GM21723 (cell line): ENCODE measurements around the gene CACNA1H.

Experiments used
- ATAC-seq: cut with Tn5 transposase; IDR thresholded peaks from one replicate; pipeline ENCODE4 v1.9.1; 2021; ENCODE audit warnings: mild to moderate bottlenecking, moderate library complexity; ENCODE audit not compliant: unreplicated experiment

Gene CACNA1H

DNA sequence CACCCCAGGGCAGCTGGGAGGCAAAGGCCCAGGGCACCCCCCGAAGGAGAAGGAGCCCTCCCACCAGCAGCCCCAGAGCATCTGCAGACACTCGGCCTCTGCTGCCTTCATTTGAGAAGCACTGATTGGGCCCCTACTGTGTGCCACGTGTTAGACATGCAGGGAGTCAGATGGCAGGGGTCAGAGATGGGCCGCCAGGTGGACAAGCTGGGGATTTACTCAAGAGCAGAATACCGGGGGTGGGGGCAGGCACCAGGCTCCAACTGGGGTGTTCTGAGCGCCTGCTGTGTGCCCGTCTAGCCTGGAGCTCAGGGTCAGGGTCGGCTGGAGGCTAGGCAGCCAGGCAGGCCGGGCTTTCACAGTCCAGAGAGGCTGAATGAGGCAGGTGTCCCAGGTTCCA lies 53.4 kb downstream of the CACNA1H start:
- no peak for ATAC-seq

DNA sequence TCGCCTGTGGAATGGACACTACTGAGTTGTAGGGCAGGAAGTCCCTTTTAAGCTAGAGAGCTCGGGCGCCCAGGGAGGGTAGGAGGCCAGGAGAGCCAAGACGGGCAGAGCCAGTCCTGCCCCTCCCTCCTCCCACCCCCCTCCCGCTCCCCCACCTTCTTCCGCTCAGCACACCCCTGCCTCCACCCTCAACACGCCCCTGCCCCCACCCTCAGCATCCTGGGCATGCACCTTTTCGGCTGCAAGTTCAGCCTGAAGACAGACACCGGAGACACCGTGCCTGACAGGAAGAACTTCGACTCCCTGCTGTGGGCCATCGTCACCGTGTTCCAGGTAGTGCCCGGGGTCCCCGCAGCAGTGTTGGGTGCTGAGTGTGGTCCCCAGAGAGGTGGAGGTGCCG lies 53.9 kb downstream of the CACNA1H start:
- ATAC-seq: no peak

DNA sequence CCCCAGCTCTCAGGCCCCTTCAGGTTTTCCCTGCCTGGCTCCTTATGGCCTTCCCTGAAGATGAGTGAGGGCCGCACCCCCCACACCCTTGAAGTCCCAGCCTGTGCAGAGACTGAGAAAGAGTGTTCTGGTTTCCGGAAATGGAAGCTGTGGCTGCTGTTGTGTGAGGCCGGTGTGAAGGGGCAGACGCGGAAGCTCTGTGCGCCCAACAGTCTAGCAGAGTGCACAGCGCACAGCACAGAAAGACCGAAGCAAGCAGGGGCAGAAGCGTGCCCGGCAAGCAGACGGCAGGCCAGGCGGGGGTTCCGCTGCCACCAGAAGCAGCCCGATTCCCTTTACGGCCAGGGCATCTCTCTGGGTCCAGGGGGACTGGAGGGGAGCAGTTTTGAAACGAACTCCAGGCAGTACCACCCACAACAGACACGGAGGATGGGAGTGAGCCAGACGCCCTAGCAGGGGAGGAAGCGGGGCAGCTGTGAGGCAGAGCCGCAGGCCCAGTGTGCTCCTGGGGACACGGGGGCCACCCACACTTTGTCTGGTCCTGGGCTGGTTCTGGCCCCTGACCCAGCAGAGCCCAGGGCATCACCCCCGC lies 55.4 kb downstream of the CACNA1H start:
- no peak for ATAC-seq

DNA sequence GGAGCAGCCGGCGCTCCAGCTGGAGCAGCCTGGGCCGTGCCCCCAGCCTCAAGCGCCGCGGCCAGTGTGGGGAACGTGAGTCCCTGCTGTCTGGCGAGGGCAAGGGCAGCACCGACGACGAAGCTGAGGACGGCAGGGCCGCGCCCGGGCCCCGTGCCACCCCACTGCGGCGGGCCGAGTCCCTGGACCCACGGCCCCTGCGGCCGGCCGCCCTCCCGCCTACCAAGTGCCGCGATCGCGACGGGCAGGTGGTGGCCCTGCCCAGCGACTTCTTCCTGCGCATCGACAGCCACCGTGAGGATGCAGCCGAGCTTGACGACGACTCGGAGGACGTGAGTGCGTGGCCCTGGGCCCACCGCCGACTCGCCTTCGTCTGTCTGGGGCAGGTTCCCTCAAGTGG lies 56.2 kb downstream of the CACNA1H start:
- no peak for ATAC-seq

DNA sequence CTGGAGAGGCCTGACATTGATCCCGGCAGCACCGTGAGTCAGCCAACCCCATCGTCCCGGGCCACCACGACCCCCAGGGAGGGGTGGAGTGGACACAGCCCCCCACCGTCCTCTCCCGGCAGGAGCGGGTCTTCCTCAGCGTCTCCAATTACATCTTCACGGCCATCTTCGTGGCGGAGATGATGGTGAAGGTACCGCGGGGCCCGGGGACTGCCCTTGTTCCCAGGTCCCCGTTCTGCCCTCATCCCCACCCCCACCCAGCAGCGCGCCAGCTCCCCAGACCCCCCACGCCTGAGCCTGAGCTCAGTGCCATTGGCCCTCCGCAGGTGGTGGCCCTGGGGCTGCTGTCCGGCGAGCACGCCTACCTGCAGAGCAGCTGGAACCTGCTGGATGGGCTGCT lies 57.6 kb downstream of the CACNA1H start:
- ATAC-seq: no peak

DNA sequence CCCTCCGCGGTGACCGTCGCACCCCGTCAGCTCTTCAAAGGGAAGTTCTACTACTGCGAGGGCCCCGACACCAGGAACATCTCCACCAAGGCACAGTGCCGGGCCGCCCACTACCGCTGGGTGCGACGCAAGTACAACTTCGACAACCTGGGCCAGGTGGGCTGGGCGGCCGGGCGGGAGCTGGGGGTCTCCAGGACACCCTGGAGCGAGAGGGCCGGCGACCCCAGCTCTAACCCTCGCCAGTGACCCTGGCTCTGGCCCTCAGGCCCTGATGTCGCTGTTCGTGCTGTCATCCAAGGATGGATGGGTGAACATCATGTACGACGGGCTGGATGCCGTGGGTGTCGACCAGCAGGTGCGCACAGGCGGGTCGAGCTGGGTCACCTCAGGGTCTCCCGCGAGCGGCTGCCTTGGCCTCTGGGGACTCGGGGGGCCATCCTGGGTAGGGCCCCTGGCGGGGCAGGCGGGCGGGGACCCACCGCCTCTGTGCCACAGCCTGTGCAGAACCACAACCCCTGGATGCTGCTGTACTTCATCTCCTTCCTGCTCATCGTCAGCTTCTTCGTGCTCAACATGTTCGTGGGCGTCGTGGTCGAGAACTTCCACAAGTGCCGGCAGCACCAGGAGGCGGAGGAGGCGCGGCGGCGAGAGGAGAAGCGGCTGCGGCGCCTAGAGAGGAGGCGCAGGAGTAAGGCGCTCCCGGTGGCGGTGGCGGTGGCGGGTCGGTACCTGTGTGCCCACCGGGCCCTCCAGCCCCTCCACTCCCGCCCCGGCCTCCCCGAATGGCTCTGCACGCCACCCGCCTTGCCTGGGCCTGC lies 58.8 kb downstream of the CACNA1H start:
- no peak for ATAC-seq

DNA sequence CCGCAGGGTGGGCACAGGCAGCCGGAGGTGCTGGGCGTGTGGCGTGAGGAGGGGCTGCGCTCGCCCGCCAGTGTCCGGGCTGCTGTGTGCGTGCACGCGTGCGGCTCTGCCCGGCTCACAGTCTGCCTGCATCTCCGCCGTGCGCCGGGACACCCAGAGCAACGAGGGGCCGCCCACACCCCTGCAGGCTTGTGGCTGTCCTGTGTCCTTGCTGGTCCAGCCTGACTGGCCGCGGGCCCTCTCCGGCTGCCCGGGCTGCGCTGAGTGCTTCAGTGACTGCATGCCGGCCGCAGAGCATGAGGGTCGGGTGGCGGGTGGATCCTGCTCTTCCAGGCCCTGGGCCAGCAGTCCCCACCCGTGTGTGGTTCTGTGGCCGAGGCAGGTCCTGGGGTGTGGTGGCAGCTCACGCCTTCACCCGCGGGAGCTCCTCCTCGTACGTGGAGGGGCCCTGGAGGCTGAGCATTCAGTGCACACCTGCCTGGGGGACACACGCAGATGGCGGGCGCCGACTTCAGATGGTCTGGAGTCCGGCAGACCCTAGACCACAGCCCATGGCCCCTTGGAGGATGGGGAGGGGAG lies 59.8 kb downstream of the CACNA1H start:
- ATAC-seq: no peak

DNA sequence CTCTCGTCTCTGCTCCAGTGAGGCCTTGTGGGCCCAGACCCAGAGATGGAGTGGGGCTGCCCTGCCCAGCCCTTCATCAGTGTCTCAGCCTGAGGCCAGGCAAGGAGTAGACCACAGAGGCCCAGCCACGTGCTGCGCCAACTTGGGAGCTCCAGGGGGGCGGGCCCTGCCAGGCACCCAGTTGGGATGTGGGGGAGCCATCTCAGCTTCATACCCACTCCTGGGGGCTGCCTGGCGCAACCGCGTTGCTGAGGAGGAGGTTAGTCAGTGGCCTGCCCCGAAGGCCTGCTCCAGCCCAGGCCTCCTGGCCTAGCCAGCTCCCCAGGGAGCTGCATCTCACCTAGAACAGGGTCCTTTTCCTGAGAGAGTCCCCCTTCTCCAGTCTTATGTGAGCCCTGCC lies 60.3 kb downstream of the CACNA1H start:
- no peak for ATAC-seq

DNA sequence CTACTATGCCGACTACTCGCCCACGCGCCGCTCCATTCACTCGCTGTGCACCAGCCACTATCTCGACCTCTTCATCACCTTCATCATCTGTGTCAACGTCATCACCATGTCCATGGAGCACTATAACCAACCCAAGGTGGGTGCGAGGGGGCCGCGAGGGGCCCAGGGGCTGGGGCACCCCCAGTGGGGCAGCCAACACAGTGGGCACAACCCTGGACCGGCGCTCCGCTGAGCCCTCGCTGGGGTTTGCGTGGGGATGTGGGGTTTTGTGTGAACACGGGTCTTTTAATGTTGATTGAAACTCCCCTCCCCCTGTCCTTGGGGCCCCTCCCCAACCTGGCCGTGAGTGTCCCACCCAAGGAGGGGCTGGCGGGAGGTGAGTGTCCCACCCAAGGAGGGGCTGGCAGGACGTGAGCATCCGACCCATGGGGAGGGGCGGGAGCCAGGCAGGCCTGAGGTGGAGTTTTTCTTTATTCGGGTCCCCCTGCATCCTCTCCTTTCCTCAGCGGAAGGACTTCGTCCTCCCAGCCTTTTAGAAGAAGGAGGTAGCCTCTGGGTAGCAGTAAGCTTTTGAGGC lies 61.0 kb downstream of the CACNA1H start:
- no peak for ATAC-seq

DNA sequence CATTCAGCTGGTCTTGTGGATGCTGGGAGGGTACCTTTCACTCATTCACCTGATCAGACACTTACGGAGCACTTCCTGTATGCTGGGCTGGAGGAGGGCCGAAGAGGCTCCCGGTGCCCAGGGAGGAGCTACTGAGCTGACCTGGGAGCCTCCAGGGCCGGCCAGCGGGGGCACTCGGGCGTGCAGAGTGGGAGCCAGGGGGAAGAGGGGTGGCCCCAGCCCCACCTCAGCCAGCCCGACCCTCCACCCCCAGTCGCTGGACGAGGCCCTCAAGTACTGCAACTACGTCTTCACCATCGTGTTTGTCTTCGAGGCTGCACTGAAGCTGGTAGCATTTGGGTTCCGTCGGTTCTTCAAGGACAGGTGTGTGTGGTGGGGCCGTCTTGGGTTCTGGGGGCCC lies 61.8 kb downstream of the CACNA1H start:
- ATAC-seq: no peak

DNA sequence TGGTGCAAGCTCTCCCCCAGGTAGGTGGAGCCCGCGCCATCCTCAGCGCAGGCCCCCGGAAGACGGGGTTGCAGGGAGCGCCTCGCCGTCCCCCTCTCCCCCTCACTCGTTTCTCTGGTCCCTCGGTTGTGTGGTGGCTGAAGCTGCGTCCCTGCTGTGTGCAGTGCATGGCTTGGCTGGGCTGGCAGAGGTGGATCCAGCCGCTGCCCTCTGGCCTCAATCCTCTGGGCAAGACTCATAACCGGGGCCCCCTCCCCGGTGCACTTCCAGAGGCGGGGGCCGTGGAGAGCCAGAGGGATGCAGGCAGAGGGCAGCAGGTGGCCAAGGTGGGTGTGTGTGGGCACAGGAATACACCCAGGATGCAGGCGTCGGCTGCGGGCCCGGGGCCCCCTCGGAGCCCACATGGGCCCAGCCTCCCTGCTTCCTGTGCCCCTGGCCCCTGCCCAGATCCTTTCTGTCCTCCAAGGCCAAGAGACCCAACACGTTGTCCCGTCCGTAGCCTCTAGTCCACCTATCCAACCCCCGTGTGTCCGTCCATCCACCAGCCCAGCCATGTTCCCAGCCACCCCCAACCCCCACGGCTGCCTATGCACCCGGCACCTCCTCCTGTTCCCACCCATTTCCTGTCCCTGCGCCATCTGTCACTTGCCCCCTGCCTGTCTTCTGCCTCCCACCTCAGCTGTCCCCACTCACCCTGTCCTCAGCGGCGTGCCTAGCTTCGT lies 62.8 kb downstream of the CACNA1H start:
- ATAC-seq: no peak

DNA sequence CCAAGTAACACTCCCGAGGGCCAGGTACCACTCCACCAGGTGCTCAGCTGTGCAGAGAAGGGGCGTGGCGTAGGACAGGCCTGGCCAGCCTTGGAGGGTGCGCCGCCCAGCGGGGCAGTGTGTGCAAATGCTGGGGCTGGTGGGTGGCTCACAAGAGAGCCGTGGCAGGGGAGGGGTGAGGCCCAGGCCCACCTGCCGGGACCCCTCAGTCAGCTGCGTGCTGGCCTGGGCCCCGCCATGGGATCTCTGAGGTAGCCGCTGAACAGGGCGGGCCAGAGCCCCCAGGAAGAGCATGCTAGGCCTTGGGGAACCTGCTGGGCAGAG lies 63.4 kb downstream of the CACNA1H start:
- no peak for ATAC-seq

DNA sequence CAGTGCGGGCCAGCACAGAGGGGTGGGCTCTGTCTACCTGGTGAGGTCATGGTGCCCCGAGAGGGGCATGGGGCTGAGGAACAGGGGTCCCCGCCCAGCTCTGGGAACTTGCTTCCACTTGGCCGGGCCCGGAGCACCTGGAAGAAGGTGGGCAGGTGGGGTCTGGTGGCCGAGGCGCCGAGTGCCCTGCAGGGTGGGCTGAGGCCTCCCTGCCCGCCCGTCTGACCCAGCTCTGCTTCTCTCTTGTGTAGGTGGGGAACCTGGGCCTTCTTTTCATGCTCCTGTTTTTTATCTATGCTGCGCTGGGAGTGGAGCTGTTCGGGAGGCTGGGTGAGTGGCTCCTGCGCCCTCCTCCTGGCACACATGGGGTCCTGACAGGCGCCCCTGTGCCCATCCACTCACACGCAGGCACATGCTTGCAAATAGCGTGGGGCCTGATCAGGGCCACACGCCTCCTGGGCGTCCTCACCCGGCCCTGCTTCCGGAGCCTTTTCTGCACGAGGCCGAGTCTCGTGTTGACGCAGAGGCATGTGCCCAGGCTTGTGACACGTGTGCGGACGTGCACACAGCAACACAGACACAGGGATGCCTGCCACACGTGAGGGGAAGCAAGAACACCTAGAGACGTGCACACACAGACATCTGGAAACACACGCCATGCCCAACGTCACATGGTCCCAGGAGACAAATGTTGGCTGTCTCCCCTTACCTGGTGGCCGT lies 63.9 kb downstream of the CACNA1H start:
- ATAC-seq: no peak

DNA sequence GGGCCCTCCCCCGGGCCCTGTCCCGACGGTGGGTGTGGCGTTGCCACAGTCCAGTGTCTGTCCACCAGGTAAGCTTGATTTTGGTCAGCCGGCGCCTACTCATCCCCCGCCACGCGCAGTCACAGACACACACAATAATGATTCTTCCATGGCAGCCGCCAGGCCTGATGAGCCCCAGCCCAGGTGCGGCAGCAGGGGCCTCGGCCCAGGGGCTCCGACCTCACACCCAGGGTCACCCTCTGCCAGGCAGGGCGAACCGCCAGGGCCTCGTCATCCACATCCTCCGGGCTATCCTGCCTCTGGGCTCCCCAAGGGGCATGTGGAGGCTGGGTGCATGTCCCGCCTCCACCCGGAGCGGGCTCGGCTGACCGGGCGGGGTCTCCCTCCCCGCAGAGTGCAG lies 64.6 kb downstream of the CACNA1H start:
- ATAC-seq: no peak

DNA sequence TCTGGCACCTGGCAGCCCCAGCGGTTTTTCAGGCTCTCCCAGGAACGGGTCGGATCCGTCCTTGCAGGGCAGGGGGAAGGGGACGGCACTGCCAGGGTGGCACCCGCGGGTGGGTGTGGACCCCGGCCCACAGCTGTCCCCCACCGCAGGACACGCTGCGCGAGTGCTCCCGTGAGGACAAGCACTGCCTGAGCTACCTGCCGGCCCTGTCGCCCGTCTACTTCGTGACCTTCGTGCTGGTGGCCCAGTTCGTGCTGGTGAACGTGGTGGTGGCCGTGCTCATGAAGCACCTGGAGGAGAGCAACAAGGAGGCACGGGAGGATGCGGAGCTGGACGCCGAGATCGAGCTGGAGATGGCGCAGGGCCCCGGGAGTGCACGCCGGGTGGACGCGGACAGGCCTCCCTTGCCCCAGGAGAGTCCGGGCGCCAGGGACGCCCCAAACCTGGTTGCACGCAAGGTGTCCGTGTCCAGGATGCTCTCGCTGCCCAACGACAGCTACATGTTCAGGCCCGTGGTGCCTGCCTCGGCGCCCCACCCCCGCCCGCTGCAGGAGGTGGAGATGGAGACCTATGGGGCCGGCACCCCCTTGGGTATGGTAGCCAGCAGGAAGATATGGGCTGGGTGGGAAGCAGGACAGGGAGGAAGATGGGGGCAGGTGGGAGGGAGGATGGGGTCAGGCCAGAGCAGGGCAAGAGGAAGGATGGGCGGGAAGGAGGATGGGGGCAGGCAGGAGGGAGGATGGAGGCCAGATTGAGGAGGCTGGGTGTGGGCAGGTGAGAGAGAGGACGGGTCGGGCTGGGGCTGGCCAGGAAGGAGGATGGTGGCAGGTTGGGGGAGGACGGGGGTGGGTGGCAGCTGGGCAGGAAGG lies 65.4 kb downstream of the CACNA1H start:
- no peak for ATAC-seq

DNA sequence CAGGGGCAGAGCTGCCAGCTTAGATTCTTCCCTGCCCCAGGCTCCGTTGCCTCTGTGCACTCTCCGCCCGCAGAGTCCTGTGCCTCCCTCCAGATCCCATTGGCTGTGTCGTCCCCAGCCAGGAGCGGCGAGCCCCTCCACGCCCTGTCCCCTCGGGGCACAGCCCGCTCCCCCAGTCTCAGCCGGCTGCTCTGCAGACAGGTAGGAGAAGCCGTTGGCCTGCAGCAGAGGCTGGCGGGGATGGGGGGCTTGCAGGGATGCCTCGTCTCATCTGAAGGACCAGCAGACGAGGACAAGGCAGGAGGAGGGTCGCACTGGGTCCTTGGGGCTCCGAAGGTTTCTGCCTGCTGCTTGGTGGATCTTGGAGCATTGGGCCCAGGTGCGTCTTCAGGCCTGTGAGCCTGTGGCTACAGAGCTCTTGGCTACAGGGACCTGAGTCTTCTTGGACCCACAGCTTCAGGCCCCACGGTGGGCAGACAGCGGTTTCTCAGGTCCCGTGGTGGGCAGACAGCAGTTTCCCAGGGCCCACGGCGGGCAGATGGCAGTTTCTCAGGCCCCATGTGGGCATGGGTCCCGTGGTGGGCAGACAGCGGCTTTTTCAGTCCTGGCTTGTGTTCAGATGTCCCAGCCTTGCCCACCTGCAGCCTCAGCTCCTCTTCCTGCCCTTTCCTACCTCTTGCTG lies 66.2 kb downstream of the CACNA1H start:
- ATAC-seq: no peak

DNA sequence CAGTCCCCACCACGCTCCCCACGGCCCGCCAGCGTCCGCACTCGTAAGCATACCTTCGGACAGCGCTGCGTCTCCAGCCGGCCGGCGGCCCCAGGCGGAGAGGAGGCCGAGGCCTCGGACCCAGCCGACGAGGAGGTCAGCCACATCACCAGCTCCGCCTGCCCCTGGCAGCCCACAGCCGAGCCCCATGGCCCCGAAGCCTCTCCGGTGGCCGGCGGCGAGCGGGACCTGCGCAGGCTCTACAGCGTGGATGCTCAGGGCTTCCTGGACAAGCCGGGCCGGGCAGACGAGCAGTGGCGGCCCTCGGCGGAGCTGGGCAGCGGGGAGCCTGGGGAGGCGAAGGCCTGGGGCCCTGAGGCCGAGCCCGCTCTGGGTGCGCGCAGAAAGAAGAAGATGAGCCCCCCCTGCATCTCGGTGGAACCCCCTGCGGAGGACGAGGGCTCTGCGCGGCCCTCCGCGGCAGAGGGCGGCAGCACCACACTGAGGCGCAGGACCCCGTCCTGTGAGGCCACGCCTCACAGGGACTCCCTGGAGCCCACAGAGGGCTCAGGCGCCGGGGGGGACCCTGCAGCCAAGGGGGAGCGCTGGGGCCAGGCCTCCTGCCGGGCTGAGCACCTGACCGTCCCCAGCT lies 67.3 kb downstream of the CACNA1H start:
- ATAC-seq: no peak

DNA sequence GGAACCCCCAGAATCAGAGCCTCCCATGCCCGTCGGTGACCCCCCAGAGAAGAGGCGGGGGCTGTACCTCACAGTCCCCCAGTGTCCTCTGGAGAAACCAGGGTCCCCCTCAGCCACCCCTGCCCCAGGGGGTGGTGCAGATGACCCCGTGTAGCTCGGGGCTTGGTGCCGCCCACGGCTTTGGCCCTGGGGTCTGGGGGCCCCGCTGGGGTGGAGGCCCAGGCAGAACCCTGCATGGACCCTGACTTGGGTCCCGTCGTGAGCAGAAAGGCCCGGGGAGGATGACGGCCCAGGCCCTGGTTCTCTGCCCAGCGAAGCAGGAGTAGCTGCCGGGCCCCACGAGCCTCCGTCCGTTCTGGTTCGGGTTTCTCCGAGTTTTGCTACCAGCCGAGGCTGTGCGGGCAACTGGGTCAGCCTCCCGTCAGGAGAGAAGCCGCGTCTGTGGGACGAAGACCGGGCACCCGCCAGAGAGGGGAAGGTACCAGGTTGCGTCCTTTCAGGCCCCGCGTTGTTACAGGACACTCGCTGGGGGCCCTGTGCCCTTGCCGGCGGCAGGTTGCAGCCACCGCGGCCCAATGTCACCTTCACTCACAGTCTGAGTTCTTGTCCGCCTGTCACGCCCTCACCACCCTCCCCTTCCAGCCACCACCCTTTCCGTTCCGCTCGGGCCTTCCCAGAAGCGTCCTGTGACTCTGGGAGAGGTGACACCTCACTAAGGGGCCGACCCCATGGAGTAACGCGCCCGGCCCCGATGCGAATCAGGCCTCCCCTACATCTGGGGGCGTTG lies 68.1 kb downstream of the CACNA1H start:
- no peak for ATAC-seq
